HG03460 (cell line): ENCODE measurements around the gene DSC3.
"Not testable (repeated sequence)": the region's sequence is repeated elsewhere in the genome, so short reads cannot be mapped to it uniquely, and the experiment has no call there.

Source experiments
- ATAC-seq: cut with Tn5 transposase; IDR thresholded peaks from one replicate; pipeline ENCODE4 v1.9.1; 2021; ENCODE audit not compliant: unreplicated experiment

Gene DSC3

GRCh38 chr18:30978091-30978490 lies 64.5 kb downstream of the DSC3 start:
- ATAC-seq: not testable (repeated sequence)

GRCh38 chr18:30971338-30971956 lies 71.1 kb downstream of the DSC3 start:
- ATAC-seq: peak; percentile 70

GRCh38 chr18:30970196-30970816 lies 72.2 kb downstream of the DSC3 start:
- ATAC-seq: no peak

GRCh38 chr18:30969670-30970170 lies 72.8 kb downstream of the DSC3 start:
- no peak for ATAC-seq

- ATAC-seq: no peak
Observed at GRCh38 chr18:30967701-30968100, 74.8 kb downstream of the DSC3 start.

GRCh38 chr18:30965237-30965636 lies 77.3 kb downstream of the DSC3 start:
- ATAC-seq: no peak

- ATAC-seq: no peak
Observed at GRCh38 chr18:30960661-30961060, 81.9 kb downstream of the DSC3 start.

GRCh38 chr18:30957066-30957465 lies 85.5 kb downstream of the DSC3 start:
- ATAC-seq: no peak

- ATAC-seq: no peak
Observed at GRCh38 chr18:30954262-30954661, 88.3 kb downstream of the DSC3 start.

- ATAC-seq: no peak
Observed at GRCh38 chr18:30945761-30946160, 96.8 kb downstream of the DSC3 start.

- ATAC-seq: no peak
Observed at GRCh38 chr18:30944773-30945417, 97.6 kb downstream of the DSC3 start.

GRCh38 chr18:30940952-30941539 lies 101.5 kb downstream of the DSC3 start:
- ATAC-seq: no peak
